PC-9 (cell line): ENCODE measurements around the gene NTM. TPM values are rescaled to one million over a fixed set of nuclear protein-coding genes. Genes with fewer than 3 reads are reported as not detected.

Source experiments
- BruUV-seq: library from RNA; stranded (reverse); fragments of 400-500 nt; replicated peaks from 2 replicates; lab custom pipeline; 2021; lab: Mats Ljungman, UMichigan
- CTCF ChIA-PET: fragments of 300-600 bp; sonication (Branson Sonifier 250); formaldehyde crosslinking; loops from one replicate; lab custom pipeline; 2022; ENCODE audit warnings: antibody characterized with exemption; lab: Charles Lee
- POLR2A ChIA-PET: fragments of 300-600 bp; sonication (Branson Sonifier 250); formaldehyde crosslinking; loops from one replicate; lab custom pipeline; 2022; ENCODE audit warnings: antibody characterized with exemption; ENCODE audit not compliant: unreplicated experiment; lab: Charles Lee
- DNase-seq, 2 experiments: peaks; one replicate each; pipeline versions ENCODE4 v3.0.0 to v3.0.0-alpha.2; 2015 to 2022; ENCODE audit warnings: mixed read lengths in 1 of 2
- H2AFZ ChIP-seq: fragments of 200-600 bp; sonication (generic); 2 replicates; pipeline ENCODE4 v1.8.1; 2017; ENCODE audit warnings: antibody characterized with exemption
- H3F3A ChIP-seq: fragments of 200-600 bp; sonication (generic); 2 replicates; pipeline ENCODE4 v1.8.1; 2017; ENCODE audit warnings: antibody characterized with exemption, mild to moderate bottlenecking, low read depth; ENCODE audit not compliant: insufficient read depth
- H3K27ac ChIP-seq: fragments of 200-600 bp; sonication (generic); 2 replicates; pipeline ENCODE4 v1.6.1; 2016; ENCODE audit warnings: mixed run types
- H3K27me3 ChIP-seq: fragments of 200-600 bp; sonication (generic); 2 replicates; pipeline ENCODE4 v1.6.1; 2016; ENCODE audit warnings: low read depth, mixed run types; ENCODE audit not compliant: insufficient read depth
- H3K36me3 ChIP-seq: fragments of 200-600 bp; sonication (generic); 2 replicates; pipeline ENCODE4 v1.6.1; 2016; ENCODE audit warnings: low read depth, mixed run types
- H3K4me1 ChIP-seq: fragments of 200-600 bp; sonication (generic); replicated peaks from 2 replicates; pipeline ENCODE4 v1.6.1; 2016; ENCODE audit warnings: mixed run types; ENCODE audit not compliant: insufficient read depth
- H3K4me2 ChIP-seq: fragments of 200-600 bp; sonication (generic); 2 replicates; pipeline ENCODE4 v1.6.1; 2017; ENCODE audit warnings: mixed run types
- H3K4me3 ChIP-seq: fragments of 200-600 bp; sonication (generic); 2 replicates; pipeline ENCODE4 v1.6.1; 2016; ENCODE audit warnings: mixed run types
- H3K79me2 ChIP-seq: fragments of 200-600 bp; sonication (generic); 2 replicates; pipeline ENCODE4 v1.6.1; 2017; ENCODE audit warnings: low read depth, mixed run types
- H3K9me2 ChIP-seq: fragments of 200-600 bp; sonication (generic); 2 replicates; pipeline ENCODE4 v1.8.1; 2017; ENCODE audit warnings: mild to moderate bottlenecking; ENCODE audit not compliant: insufficient read depth
- H3K9me3 ChIP-seq: fragments of 200-600 bp; sonication (generic); 2 replicates; pipeline ENCODE4 v1.8.1; 2016; ENCODE audit warnings: low read depth; ENCODE audit not compliant: insufficient read depth
- H4K20me1 ChIP-seq: fragments of 200-600 bp; sonication (generic); 2 replicates; pipeline ENCODE4 v1.8.1; 2017; ENCODE audit not compliant: insufficient read depth
- EZH2 ChIP-seq: fragments of 200-600 bp; sonication (generic); IDR thresholded peaks from 2 replicates; pipeline ENCODE4 v1.8.0; 2017; ENCODE audit warnings: antibody characterized with exemption, low read depth
- intact Hi-C: fragments of 100-400 bp; cut with micrococcal nuclease; formaldehyde crosslinking; loops from one replicate; pipeline ENCODE4 v1.10.0; 2022; ENCODE audit not compliant: unreplicated experiment
- total RNA-seq: library from RNA; stranded (reverse); gene quantifications from 2 replicates; pipeline ENCODE4 v1.2.3, GENCODE V29; 2021
- TF ChIP-seq, protein P1 (sequence below): fragments of 200-600 bp; sonication (generic); conservative IDR thresholded peaks from 2 replicates; pipeline ENCODE4 v1.6.1; 2017; ENCODE audit warnings: mixed run types, antibody characterized with exemption, mild to moderate bottlenecking, moderate library complexity

The NTM gene
- total RNA-seq, 1 experiment from 2014 or later = not detected

DNA sequence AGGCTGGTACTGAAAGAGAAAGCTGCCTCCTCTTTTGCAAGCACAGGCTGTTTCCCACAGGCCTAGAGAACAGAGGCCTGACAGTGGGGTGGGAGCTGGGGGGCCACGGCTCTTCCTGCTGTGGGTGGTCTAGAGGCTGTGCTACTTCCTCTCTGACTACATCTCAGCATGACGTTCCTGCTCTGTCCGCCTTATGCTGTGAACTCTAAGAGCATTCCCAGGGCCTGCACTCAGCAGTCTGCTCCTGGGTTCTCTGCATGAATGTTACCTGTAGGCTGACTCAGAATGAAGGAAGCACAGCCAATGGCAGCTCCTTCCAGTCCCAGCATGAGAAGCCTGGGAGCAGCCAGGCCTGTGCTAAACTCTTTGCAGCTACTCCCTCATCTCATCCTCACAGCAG is 534.3 kb downstream of the NTM start:
- no TSS peak for BruUV-seq
- Histone ChIP-seq H3K9me3 (no peaks in the 10 kb centered on the region), H3K36me3 (no peaks in the 10 kb centered on the region), H3K27me3 (0 out of 2 replicates have a peak, but pooled peaks cover 16% of the 10 kb centered on the region), H3K4me3 (no peak overlapping the region), H3K79me2 (no peaks in the 10 kb centered on the region), H3K4me2 (no peak overlapping the region), H3F3A (no peaks in the 10 kb centered on the region), H4K20me1 (no peaks in the 10 kb centered on the region), H2AFZ (no peak overlapping the region), H3K4me1 (no peaks in the 10 kb centered on the region), H3K27ac (no peak overlapping the region), H3K9me2 (no peaks in the 10 kb centered on the region)
- intact Hi-C loops = no loop called here
- TF ChIP-seq, protein P1, sequence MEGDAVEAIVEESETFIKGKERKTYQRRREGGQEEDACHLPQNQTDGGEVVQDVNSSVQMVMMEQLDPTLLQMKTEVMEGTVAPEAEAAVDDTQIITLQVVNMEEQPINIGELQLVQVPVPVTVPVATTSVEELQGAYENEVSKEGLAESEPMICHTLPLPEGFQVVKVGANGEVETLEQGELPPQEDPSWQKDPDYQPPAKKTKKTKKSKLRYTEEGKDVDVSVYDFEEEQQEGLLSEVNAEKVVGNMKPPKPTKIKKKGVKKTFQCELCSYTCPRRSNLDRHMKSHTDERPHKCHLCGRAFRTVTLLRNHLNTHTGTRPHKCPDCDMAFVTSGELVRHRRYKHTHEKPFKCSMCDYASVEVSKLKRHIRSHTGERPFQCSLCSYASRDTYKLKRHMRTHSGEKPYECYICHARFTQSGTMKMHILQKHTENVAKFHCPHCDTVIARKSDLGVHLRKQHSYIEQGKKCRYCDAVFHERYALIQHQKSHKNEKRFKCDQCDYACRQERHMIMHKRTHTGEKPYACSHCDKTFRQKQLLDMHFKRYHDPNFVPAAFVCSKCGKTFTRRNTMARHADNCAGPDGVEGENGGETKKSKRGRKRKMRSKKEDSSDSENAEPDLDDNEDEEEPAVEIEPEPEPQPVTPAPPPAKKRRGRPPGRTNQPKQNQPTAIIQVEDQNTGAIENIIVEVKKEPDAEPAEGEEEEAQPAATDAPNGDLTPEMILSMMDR = no peak
- TF ChIP-seq EZH2 = no peak
- ChIA-PET CTCF (no interaction called here), POLR2A (no interaction called here)
- DNase-seq = no peak

DNA sequence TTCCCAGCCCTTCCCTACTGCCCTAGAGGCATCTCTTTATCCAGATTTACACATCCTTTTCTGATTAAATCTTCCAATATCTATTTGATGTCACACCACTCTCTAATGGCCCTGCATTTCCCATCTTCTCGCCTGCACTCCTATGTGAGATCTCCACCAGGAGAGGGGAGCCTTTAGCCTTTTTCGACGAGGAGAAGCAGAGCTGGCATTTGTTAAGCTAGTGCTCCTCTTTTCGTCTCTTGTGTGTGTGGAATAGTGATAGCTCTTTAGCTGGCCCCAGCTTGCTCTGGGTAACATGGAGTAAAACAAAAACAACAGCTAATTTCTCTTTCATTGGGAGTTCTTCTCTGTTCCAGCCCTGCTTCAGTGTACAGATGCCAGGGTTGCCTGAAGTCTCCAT is 536.5 kb downstream of the NTM start:
- ChIA-PET POLR2A (no interaction called here), CTCF (no interaction called here)
- no TSS peak for BruUV-seq
- Histone ChIP-seq H4K20me1 (no peaks in the 10 kb centered on the region), H3K9me2 (no peaks in the 10 kb centered on the region), H3K4me1 (no peaks in the 10 kb centered on the region), H3K27me3 (0 out of 2 replicates have a peak, but pooled peaks cover 16% of the 10 kb centered on the region), H3K27ac (no peak overlapping the region), H3F3A (no peaks in the 10 kb centered on the region), H3K36me3 (no peaks in the 10 kb centered on the region), H3K79me2 (no peaks in the 10 kb centered on the region), H3K9me3 (no peaks in the 10 kb centered on the region), H3K4me3 (no peak overlapping the region), H3K4me2 (no peak overlapping the region), H2AFZ (no peak overlapping the region)
- no peak for DNase-seq
- intact Hi-C loops = no loop called here
- TF ChIP-seq, protein P1 = no peak
- TF ChIP-seq EZH2 = no peak

DNA sequence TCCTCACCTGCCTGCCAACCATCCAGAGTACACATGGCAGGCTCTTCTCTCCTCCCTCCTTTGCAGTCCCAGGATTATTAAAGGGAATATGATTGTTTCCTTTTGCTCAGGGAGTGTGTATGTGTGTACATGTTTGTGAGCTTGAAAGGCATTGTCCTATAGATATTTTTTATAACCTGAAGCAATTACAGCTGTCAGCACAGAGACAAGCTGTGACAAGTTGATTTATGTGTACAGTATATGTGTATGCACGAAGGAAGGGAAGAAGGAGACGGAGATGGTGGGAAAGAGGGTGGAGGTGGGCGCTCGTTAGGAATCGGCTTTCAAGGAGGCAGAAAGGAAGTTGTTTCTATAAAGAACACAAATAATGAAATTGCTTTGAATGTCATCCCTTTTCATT is 537.0 kb downstream of the NTM start:
- no peaks in the 10 kb centered on the region for H3K9me3 ChIP-seq
- no peaks in the 10 kb centered on the region for H3K9me2 ChIP-seq
- intact Hi-C loops = no loop called here
- H3K4me1 ChIP-seq = no peaks in the 10 kb centered on the region
- no TSS peak for BruUV-seq
- H3K4me3 ChIP-seq = no peak overlapping the region
- H3K4me2 ChIP-seq = no peak overlapping the region
- CTCF ChIA-PET = no interaction called here
- no peak overlapping the region for H3K27ac ChIP-seq
- H3K36me3 ChIP-seq = no peaks in the 10 kb centered on the region
- no peak overlapping the region for H2AFZ ChIP-seq
- TF ChIP-seq, protein P1 = no peak
- no peak for TF ChIP-seq EZH2
- POLR2A ChIA-PET = no interaction called here
- H3F3A ChIP-seq = no peaks in the 10 kb centered on the region
- no peak for DNase-seq
- 0 out of 2 replicates have a peak, but pooled peaks cover 16% of the 10 kb centered on the region for H3K27me3 ChIP-seq
- H3K79me2 ChIP-seq = no peaks in the 10 kb centered on the region
- H4K20me1 ChIP-seq = no peaks in the 10 kb centered on the region
